ENCODE measurements around the gene NUP98.

GRCh38 chr11:3655547-3655946 lies 141.8 kb downstream of the NUP98 start:
- TF ChIP-seq, protein P1, sequence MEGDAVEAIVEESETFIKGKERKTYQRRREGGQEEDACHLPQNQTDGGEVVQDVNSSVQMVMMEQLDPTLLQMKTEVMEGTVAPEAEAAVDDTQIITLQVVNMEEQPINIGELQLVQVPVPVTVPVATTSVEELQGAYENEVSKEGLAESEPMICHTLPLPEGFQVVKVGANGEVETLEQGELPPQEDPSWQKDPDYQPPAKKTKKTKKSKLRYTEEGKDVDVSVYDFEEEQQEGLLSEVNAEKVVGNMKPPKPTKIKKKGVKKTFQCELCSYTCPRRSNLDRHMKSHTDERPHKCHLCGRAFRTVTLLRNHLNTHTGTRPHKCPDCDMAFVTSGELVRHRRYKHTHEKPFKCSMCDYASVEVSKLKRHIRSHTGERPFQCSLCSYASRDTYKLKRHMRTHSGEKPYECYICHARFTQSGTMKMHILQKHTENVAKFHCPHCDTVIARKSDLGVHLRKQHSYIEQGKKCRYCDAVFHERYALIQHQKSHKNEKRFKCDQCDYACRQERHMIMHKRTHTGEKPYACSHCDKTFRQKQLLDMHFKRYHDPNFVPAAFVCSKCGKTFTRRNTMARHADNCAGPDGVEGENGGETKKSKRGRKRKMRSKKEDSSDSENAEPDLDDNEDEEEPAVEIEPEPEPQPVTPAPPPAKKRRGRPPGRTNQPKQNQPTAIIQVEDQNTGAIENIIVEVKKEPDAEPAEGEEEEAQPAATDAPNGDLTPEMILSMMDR (conservative IDR thresholded peaks at IDR 0.05; ENCODE audit: low read depth, low read length), result no peak
- no peak for TF ChIP-seq EZH2 (IDR thresholded peaks at IDR 0.05; ENCODE audit: low read length, unreplicated experiment)
- no peak for TF ChIP-seq EZH2phosphoT487 (IDR thresholded peaks at IDR 0.05; ENCODE audit: borderline replicate concordance, low read length)
